Airway epithelial cell (primary cell): Measurements from ENCODE around the gene WDR33. TPM values are rescaled to one million over a fixed set of nuclear protein-coding genes. Genes with fewer than 3 reads are reported as not detected.

Experiments used
- total RNA-seq: library from RNA; depleted of rRNA; stranded (reverse); fragments of >200 nt; gene quantifications from 2 replicates; pipeline ENCODE4 v1.2.3, GENCODE V29; 2015

WDR33 gene
- 13.1 and 19.2 TPM in 2 replicates for total RNA-seq

DNA sequence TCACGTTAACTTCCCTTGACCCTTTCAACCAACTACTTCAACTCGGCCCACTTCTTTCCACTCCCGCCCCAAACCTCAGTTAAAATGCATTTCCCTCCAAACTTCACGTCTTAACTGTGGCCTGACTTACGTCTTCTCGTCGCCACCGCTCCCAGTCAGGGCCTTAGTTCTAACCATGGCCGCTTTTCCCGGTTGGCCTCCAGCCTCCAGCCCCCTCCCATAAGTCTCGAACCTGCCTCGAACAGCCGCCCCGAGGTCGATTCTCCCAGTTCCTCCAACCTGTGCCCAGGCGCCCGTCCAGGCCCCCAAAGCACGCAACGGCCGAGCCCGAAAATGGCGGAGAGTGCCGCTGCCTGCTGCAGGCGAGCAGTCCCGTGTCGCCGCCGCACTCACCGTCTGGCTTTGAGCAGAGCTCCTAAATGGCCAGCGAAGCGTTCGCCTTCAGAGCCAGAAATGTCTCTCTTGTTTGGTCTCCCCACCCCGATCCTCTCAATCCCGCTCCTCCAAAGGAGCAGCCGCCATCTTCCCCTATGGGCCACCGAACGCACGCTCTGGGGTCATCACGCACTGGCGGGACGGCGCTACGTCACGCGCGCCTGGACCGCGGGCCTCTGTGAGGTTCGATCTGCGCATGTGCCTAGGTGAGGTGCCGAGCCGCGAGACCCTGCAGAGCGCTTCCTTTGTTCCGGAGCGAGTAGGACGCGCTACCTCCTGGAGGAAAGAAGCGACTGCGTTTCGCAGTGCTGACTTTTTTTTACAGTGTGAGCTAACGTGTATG is at the start of gene WDR33:
Gene WDR33, minus strand, starts transcription at position 553 of the 778 bp plus-strand sequence. CDS start 40,190 bp downstream, outside the sequence.

DNA sequence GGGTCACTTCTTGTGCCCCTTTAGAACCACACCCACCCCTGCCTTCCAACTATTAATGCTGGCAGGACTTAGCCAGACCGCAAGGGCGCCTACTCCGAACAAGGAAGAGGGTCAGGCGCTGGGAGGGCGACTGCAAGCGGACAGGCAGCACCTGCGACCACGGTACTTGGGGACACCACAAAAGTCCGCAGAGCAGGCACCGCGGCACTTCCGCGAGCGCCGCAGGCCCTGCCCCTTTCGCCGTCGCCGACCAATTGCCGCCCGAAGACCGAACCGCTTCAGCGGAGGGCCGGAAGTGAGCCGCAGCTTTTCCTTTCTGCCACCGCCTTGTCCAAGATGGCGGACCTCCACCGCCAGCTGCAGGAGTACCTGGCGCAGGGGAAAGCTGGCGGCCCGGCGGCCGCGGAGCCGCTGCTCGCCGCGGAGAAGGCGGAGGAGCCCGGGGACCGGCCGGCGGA is 109.7 kb downstream of the WDR33 start, which contains the start of gene SFT2D3:
Gene SFT2D3, plus strand, starts transcription at position 305 of the 458 bp plus-strand sequence. Its CDS starts 32 bp downstream, at position 337.

DNA sequence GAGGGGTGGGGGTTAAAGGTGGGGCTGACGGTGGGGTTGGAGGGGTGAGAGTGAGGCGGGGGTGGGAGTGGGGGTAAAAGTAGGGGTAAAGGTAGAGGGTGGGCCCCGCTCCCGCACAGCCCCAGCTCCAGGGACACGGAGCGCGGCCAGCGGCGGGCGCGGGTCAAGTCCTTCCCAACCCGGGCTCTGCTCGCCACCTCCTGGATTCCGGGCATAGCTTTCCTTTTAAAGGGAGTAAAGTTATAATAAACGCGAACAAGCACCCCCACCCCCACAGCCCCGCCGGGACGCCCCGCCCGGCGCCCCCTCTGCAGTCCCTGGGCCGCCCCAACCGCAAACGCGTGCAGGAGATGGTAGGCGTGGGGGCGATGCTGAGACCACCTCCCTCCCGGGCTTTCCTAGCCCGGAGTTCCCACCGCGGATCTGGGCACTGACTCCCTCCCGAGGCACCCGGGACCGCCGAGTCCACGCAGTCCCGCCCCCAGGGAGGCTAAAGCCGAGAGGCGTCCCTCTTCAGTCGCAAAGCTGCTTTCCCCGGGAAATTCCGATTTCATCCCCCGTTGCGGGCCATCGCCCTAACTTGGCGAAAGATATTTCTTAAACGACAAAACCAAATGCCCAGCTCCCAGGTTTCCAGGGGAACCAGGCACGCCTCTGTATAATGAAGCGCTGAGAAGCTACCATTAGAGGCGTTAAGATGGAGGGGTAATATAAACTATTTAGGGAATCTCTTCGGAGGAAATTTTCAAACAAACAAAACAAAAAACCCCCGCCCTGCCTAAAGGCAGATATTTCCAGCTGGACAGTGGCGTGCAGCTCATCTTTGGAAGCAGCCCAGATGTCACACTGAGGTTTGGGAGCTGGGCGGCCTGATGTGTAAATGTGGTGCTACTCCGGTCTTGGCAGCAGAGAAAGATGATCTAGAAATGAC is 135.4 kb downstream of the WDR33 start, which contains the start of gene LIMS2:
Gene LIMS2, minus strand, starts transcription at position 200 of the 931 bp plus-strand sequence. CDS start 506 bp downstream, outside the sequence.

Other genes with a start within 250 kb of the WDR33 start
- gene GPR17, start 165.0 kb downstream of the WDR33 start, total RNA-seq = not detected in 2 replicates
- not detected in 2 replicates for gene LIMS2, start 135.6 kb downstream of the WDR33 start, total RNA-seq
- 4.9 and 7.9 TPM in 2 replicates for gene SFT2D3, start 109.7 kb downstream of the WDR33 start, total RNA-seq
- gene POLR2D, start 47.0 kb upstream of the WDR33 start, total RNA-seq = 10.5 and 16.3 TPM in 2 replicates
- 9.2 and 13.8 TPM in 2 replicates for gene AMMECR1L, start 74.8 kb upstream of the WDR33 start, total RNA-seq
- 9.5 and 10.7 TPM in 2 replicates for gene SAP130, start 216.9 kb upstream of the WDR33 start, total RNA-seq